B cell (primary cell): ENCODE measurements around the gene ZRSR2. TPM values are rescaled to one million over a fixed set of nuclear protein-coding genes. Genes with fewer than 3 reads are reported as not detected.

Experiments
- ATAC-seq: fragments of 200-7000 bp; cut with Tn5 transposase; one replicate; pipeline ENCODE4 v1.10.0; 2021; ENCODE audit warnings: low read depth, mild to moderate bottlenecking, moderate number of reproducible peaks, moderate library complexity
- CTCF ChIA-PET: fragments of 350-600 bp; sonication (Branson Sonifier 250); formaldehyde crosslinking; loops from one replicate; lab custom pipeline; 2021; ENCODE audit warnings: antibody characterized with exemption, inconsistent platforms; lab: Charles Lee
- POLR2A ChIA-PET: fragments of 350-600 bp; sonication (Branson Sonifier 250); formaldehyde crosslinking; loops from one replicate; lab custom pipeline; 2021; ENCODE audit warnings: antibody characterized with exemption; lab: Charles Lee
- DNase-seq: peaks from one replicate; pipeline ENCODE4 v3.0.0; 2013
- H2AFZ ChIP-seq: 2 replicates; pipeline ENCODE4 v1.6.1; 2012; ENCODE audit warnings: mild to moderate bottlenecking, low read depth, low read length; ENCODE audit not compliant: insufficient read depth, poor library complexity, severe bottlenecking
- H3K27ac ChIP-seq, 2 donors: 1 replicate in 1 of 2; 2 replicates in 1 of 2; pipeline ENCODE4 v1.5.1; 2012 to 2013; ENCODE audit warnings: low read length in 2 of 2, mild to moderate bottlenecking in 2 of 2, moderate library complexity in 1 of 2
- H3K27me3 ChIP-seq, 4 experiments: fragments of 200-600 bp in 1 of 4; sonication (generic) in 1 of 4; replicated peaks in 1 of 4; 1 replicate in 2 of 4; 2 replicates in 2 of 4; pipeline versions ENCODE4 v1.6.1 to v1.7.0; 2013 to 2016; ENCODE audit warnings: low read length in 3 of 4, mild to moderate bottlenecking in 2 of 4, mixed read lengths in 1 of 4, moderate library complexity in 1 of 4; ENCODE audit not compliant: insufficient read depth in 4 of 4, control insufficient read depth in 3 of 4; ENCODE audit errors: control extremely low read depth in 1 of 4
- H3K36me3 ChIP-seq, 2 experiments: replicated peaks in 1 of 2; 1 replicate in 1 of 2; 2 replicates in 1 of 2; pipeline versions ENCODE4 v1.6.1 to v1.7.1; 2013; ENCODE audit warnings: low read length in 1 of 2; ENCODE audit not compliant: insufficient read depth in 2 of 2, control insufficient read depth in 1 of 2; ENCODE audit errors: control extremely low read depth in 1 of 2, extremely low read depth in 1 of 2
- H3K4me1 ChIP-seq, 2 donors: fragments of 200-600 bp in 1 of 2; sonication (generic) in 1 of 2; 1 replicate in 1 of 2; 2 replicates in 1 of 2; pipeline versions ENCODE4 v1.5.1 to v1.6.1; 2013 to 2017; ENCODE audit warnings: low read length in 2 of 2; ENCODE audit not compliant: control insufficient read depth in 2 of 2, insufficient read depth in 2 of 2
- H3K4me2 ChIP-seq: replicated peaks from 2 replicates; pipeline ENCODE3; 2012; ENCODE audit warnings: mild to moderate bottlenecking, low read depth, low read length; ENCODE audit not compliant: poor library complexity, severe bottlenecking
- H3K4me3 ChIP-seq, 5 experiments: fragments of 200-600 bp in 1 of 5; sonication (generic) in 1 of 5; 1 replicate in 3 of 5; 2 replicates in 2 of 5; pipeline versions ENCODE4 v1.5.1 to v1.7.0; 2011 to 2016; ENCODE audit warnings: low read length in 4 of 5, mild to moderate bottlenecking in 4 of 5, low read depth in 2 of 5, control low read depth in 1 of 5, moderate library complexity in 1 of 5; ENCODE audit not compliant: insufficient read depth in 1 of 5; ENCODE audit errors: control extremely low read depth in 1 of 5, extremely low read depth in 1 of 5
- H3K79me2 ChIP-seq: fragments of 200-600 bp; sonication (generic); one replicate; pipeline ENCODE4 v1.6.0; 2016; ENCODE audit warnings: low read length; ENCODE audit not compliant: control insufficient read depth, insufficient read depth
- H3K9ac ChIP-seq: fragments of 200-600 bp; sonication (generic); 2 replicates; pipeline ENCODE4 v1.6.1; 2017; ENCODE audit warnings: mild to moderate bottlenecking, low read length, moderate library complexity
- H3K9me3 ChIP-seq, 3 donors: one replicate each; pipeline versions ENCODE4 v1.6.1 to v1.7.1; 2013; ENCODE audit warnings: low read length in 2 of 3; ENCODE audit not compliant: control insufficient read depth in 2 of 3, insufficient read depth in 1 of 3; ENCODE audit errors: control extremely low read depth in 1 of 3
- H4K20me1 ChIP-seq: 2 replicates; pipeline ENCODE4 v1.6.0; 2012; ENCODE audit warnings: mild to moderate bottlenecking, low read length; ENCODE audit not compliant: insufficient read depth, control insufficient read depth, poor library complexity, severe bottlenecking
- H3K27ac Mint-ChIP-seq: one replicate; pipeline ENCODE4 v1.8.0; 2021; ENCODE audit warnings: mixed read lengths
- H3K27me3 Mint-ChIP-seq: one replicate; pipeline ENCODE4 v1.8.0; 2021; ENCODE audit warnings: mixed read lengths
- H3K4me1 Mint-ChIP-seq: one replicate; pipeline ENCODE4 v1.8.0; 2021; ENCODE audit warnings: mixed read lengths
- H3K4me3 Mint-ChIP-seq: one replicate; pipeline ENCODE4 v1.8.0; 2021; ENCODE audit warnings: mixed read lengths
- H3K9me3 Mint-ChIP-seq: one replicate; pipeline ENCODE4 v1.8.0; 2022; ENCODE audit warnings: mixed read lengths; ENCODE audit not compliant: insufficient read depth
- EZH2 ChIP-seq: IDR thresholded peaks from 2 replicates; pipeline ENCODE4 v1.6.1; 2012; ENCODE audit warnings: borderline replicate concordance, low read depth, mild to moderate bottlenecking, moderate library complexity, low read length; ENCODE audit not compliant: insufficient read depth, poor library complexity, severe bottlenecking
- WGBS: methylation state at CpG from one replicate; pipeline ENCODE4 v1.1.5; 2013; ENCODE audit warnings: missing lambda C conversion rate; ENCODE audit not compliant: insufficient coverage; 5-methylcytosine and 5-hydroxymethylcytosine counted together
- intact Hi-C: fragments of 100-400 bp; cut with micrococcal nuclease; formaldehyde crosslinking; loops from one replicate; pipeline ENCODE4 v1.10.0; 2022
- polyA plus RNA-seq: library from polyadenylated mRNA; depleted of rRNA; stranded (reverse); fragments of >200 nt; gene quantifications from 2 replicates; pipeline ENCODE4 v1.2.3, GENCODE V29; 2012
- total RNA-seq, 2 donors: library from RNA; stranded (reverse); fragments of 120-200 nt in 1 of 2; gene quantifications; 1 replicate in 1 of 2; 2 replicates in 1 of 2; pipeline versions ENCODE4 v1.2.3 to v1.2.4, GENCODE V29; 2013 to 2022
- TF ChIP-seq, protein P1 (sequence below): fragments of 200-600 bp; IDR thresholded peaks from one replicate; pipeline ENCODE4 v1.8.0; 2022; ENCODE audit warnings: antibody characterized with exemption, mild to moderate bottlenecking

The ZRSR2 gene
- total and polyA plus RNA-seq, 2 donors (not counting 1 experiment from before 2014, with no cell fraction given), result 27.8 to 28.6 TPM

DNA sequence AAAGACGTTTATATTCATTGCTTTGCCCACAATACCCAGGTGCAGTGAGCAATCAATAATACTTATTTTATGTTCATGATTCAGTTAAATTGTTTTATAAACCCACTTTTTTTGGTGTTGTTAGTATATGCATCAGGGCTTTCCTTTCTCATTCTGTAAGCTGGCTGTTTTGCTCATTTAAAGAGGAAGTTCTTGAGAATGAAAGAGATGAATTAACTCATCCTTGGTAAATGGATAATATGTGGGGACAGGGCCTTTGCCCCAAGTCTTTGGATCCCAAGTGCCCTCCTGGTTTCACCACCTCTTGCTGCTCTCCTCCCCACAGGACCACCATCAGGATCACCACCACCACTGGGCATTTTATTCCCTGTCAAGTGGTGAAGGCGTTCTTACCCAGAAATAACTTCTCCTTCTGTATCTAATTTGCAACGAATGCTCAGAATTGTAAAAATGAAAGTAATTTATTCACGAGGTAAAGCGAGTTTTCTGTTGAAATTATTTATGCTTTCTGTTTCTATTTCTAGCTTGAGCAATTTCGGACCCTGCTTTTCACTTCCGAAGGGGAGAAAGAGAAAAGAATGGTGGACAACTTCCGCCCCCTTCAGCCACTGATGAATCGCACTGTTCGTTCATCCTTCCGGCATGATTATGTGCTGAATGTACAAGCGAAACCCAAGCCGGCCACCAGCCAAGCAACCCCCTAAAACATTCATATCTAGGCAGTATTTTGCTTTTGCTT, 8.2 kb upstream of the ZRSR2 start:
- DNase-seq (peak; percentile 52), ATAC-seq (peak; percentile 70)
- H3K4me1 Mint-ChIP-seq, result peaks cover 13% of the 10 kb centered on the region
- Histone ChIP-seq H3K27me3 (no peaks in the 10 kb centered on the region), H3K9me3 (no peaks in the 10 kb centered on the region), H3K36me3 (peaks cover 0 to 9% of the 10 kb centered on the region in 2 experiments), H3K4me3 (peak overlapping the region in 4 of 5 experiments; percentile 28 to 65 (median 56)), H4K20me1 (no peaks in the 10 kb centered on the region), H3K79me2 (no peaks in the 10 kb centered on the region), H3K27ac (peak overlapping the region; percentile 76 to 83), H3K9ac (peak overlapping the region; percentile 69), H3K4me1 (peaks cover 12 to 19% of the 10 kb centered on the region in 2 donors), H3K4me2 (peak overlapping the region; percentile 69), H2AFZ (peak overlapping the region; percentile 67)
- WGBS, result no CpG with 5 or more reads among the region's 13 CpGs
- H3K9me3 Mint-ChIP-seq, result no peaks in the 10 kb centered on the region
- ChIA-PET CTCF (interaction anchor here (0.6 to 1.9 kb wide), 5 partner anchors 9 to 431 kb away, joined by 3 to 7 read pairs (median 4); no protein-coding TSS in a partner anchor), POLR2A (interaction anchor here (1.2 to 1.4 kb wide), 2 partner anchors 44 to 73 kb away, joined by 3 to 4 read pairs; partner anchors contain the start of genes AP1S2 and CA5B)
- intact Hi-C loops, result loop anchor here (1.0 to 10.0 kb wide), 3 partner anchors 8 to 447 kb away; partner anchors contain the start of genes AP1S2, PIGA and ZRSR2
- H3K27ac Mint-ChIP-seq, result peak overlapping the region; percentile 98
- peak overlapping the region; percentile 92 for H3K4me3 Mint-ChIP-seq
- TF ChIP-seq EZH2, result no peak
- TF ChIP-seq, protein P1, sequence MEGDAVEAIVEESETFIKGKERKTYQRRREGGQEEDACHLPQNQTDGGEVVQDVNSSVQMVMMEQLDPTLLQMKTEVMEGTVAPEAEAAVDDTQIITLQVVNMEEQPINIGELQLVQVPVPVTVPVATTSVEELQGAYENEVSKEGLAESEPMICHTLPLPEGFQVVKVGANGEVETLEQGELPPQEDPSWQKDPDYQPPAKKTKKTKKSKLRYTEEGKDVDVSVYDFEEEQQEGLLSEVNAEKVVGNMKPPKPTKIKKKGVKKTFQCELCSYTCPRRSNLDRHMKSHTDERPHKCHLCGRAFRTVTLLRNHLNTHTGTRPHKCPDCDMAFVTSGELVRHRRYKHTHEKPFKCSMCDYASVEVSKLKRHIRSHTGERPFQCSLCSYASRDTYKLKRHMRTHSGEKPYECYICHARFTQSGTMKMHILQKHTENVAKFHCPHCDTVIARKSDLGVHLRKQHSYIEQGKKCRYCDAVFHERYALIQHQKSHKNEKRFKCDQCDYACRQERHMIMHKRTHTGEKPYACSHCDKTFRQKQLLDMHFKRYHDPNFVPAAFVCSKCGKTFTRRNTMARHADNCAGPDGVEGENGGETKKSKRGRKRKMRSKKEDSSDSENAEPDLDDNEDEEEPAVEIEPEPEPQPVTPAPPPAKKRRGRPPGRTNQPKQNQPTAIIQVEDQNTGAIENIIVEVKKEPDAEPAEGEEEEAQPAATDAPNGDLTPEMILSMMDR, result no peak
- no peaks in the 10 kb centered on the region for H3K27me3 Mint-ChIP-seq

DNA sequence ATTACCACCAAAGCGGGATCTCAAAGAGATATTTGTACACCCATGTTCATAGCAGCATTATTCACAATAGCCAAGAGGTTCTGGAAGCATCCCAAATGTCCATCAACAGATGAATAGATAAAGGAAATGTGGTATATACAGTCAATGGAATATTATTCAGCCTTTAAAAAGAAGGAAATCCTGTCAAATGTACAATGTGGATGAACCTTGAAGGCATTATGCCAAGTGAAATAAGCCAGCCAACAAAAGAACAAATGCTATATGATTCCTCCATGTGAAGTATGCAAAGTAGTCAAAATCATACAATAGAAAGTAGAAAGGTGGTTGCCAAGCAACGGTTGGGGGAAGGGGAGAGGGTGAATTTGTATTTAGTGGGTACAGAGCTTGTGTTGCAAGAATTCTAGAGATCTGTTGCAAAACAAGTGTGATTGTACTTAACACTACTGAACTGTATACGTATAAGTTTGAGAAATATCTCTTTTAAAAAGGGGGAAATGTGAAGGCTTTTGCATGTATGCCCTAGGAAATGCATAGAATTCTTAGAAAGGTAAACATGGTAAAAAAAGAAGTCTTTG, 5.0 kb upstream of the ZRSR2 start:
- Mint-ChIP-seq H3K4me1 (peaks cover 13% of the 10 kb centered on the region), H3K4me3 (no peak overlapping the region), H3K27me3 (no peaks in the 10 kb centered on the region), H3K9me3 (no peaks in the 10 kb centered on the region), H3K27ac (no peak overlapping the region)
- no peaks in the 10 kb centered on the region for H3K27me3 ChIP-seq
- no peak overlapping the region for H3K9ac ChIP-seq
- CTCF ChIA-PET, result no interaction called here
- H3K4me1 ChIP-seq, result peaks cover 16 to 26% of the 10 kb centered on the region in 2 donors
- TF ChIP-seq, protein P1, result no peak
- TF ChIP-seq EZH2, result no peak
- H3K36me3 ChIP-seq, result no peaks in the 10 kb centered on the region
- no peak for DNase-seq
- H3K4me2 ChIP-seq, result no peak overlapping the region
- H2AFZ ChIP-seq, result no peak overlapping the region
- intact Hi-C loops, result loop anchor here (10.0 kb wide), 1 partner anchor 450 kb away; the partner anchor contains the start of gene PIGA
- POLR2A ChIA-PET, result no interaction called here
- H3K79me2 ChIP-seq, result no peaks in the 10 kb centered on the region
- no peak for ATAC-seq
- H3K4me3 ChIP-seq, result no peak overlapping the region
- no peaks in the 10 kb centered on the region for H4K20me1 ChIP-seq
- H3K27ac ChIP-seq, result no peak overlapping the region
- WGBS, result no CpG with 5 or more reads among the region's 3 CpGs
- no peaks in the 10 kb centered on the region for H3K9me3 ChIP-seq
